NCI-H1092 (cell line): Measurements from ENCODE around the gene CENPP.
"Not testable (repeated sequence)": the region's sequence is repeated elsewhere in the genome, so short reads cannot be mapped to it uniquely, and the experiment has no call there.

Source experiments
- DNase-seq: peaks from one replicate; lab custom pipeline; 2025; lab: John Stamatoyannopoulos, UW

CENPP gene

GRCh38 chr9:92545002-92545510 lies 219.3 kb downstream of the CENPP start:
- no peak for DNase-seq

GRCh38 chr9:92547356-92547755 lies 221.6 kb downstream of the CENPP start:
- DNase-seq, result no peak

- no peak for DNase-seq
Observed at GRCh38 chr9:92550765-92551164, 225.0 kb downstream of the CENPP start.

GRCh38 chr9:92558612-92559374 lies 233.0 kb downstream of the CENPP start:
- DNase-seq, result no peak

GRCh38 chr9:92561374-92562330 lies 235.9 kb downstream of the CENPP start:
- DNase-seq, result no peak

GRCh38 chr9:92562461-92562967 lies 236.8 kb downstream of the CENPP start:
- no peak for DNase-seq

GRCh38 chr9:92563116-92564100 lies 237.7 kb downstream of the CENPP start:
- no peak for DNase-seq

- DNase-seq, result no peak
Observed at GRCh38 chr9:92564504-92564903, 238.8 kb downstream of the CENPP start.

GRCh38 chr9:92564982-92565381 lies 239.2 kb downstream of the CENPP start:
- DNase-seq, result no peak

- DNase-seq, result not testable (repeated sequence)
Observed at GRCh38 chr9:92571871-92572270, 246.1 kb downstream of the CENPP start.

- DNase-seq, result not testable (repeated sequence)
Observed at GRCh38 chr9:92573612-92574011, 247.9 kb downstream of the CENPP start.

GRCh38 chr9:92576175-92576574 lies 250.4 kb downstream of the CENPP start:
- no peak for DNase-seq

GRCh38 chr9:92589923-92590322 lies 264.2 kb downstream of the CENPP start:
- no peak for DNase-seq

GRCh38 chr9:92590377-92590776 lies 264.6 kb downstream of the CENPP start:
- DNase-seq, result no peak

- DNase-seq, result no peak
Observed at GRCh38 chr9:92592537-92592936, 266.8 kb downstream of the CENPP start.

GRCh38 chr9:92592946-92593861 lies 267.5 kb downstream of the CENPP start:
- DNase-seq, result no peak

- DNase-seq, result not testable (repeated sequence)
Observed at GRCh38 chr9:92595075-92595474, 269.3 kb downstream of the CENPP start.

- no peak for DNase-seq
Observed at GRCh38 chr9:92595930-92596329, 270.2 kb downstream of the CENPP start.

GRCh38 chr9:92598382-92598781 lies 272.6 kb downstream of the CENPP start:
- DNase-seq, result no peak

GRCh38 chr9:92599938-92600461 lies 274.2 kb downstream of the CENPP start:
- no peak for DNase-seq
